GM23338 (cell line): ENCODE data around the gene CSNK1G1. TPM values are rescaled to one million over a fixed set of nuclear protein-coding genes. Genes with fewer than 3 reads are reported as not detected.

ENCODE experiments used
- ATAC-seq: fragments of 200-7000 bp; cut with Tn5 transposase; 3 replicates; pipeline ENCODE4 v1.9.1; 2020
- DNase-seq: peaks from one replicate; pipeline ENCODE4 v3.0.0-alpha.2; 2015; ENCODE audit warnings: low spot score
- H2AFZ ChIP-seq: fragments of 200-600 bp; sonication (generic); 2 replicates; pipeline ENCODE4 v1.8.0; 2016; ENCODE audit warnings: antibody characterized with exemption, mild to moderate bottlenecking, moderate library complexity
- H3F3A ChIP-seq: fragments of 200-600 bp; sonication (generic); replicated peaks from 2 replicates; pipeline ENCODE4 v1.8.0; 2017; ENCODE audit warnings: antibody characterized with exemption, mixed run types, low read depth
- H3K27ac ChIP-seq: fragments of 200-600 bp; sonication (generic); 2 replicates; pipeline ENCODE4 v1.6.1; 2016; ENCODE audit warnings: low read depth
- H3K27me3 ChIP-seq: fragments of 200-600 bp; sonication (generic); 2 replicates; pipeline ENCODE4 v1.8.0; 2016; ENCODE audit warnings: mild to moderate bottlenecking, mixed run types, moderate library complexity; ENCODE audit not compliant: insufficient read depth
- H3K36me3 ChIP-seq: fragments of 200-600 bp; sonication (generic); 2 replicates; pipeline ENCODE4 v1.8.0; 2016; ENCODE audit warnings: mild to moderate bottlenecking; ENCODE audit not compliant: insufficient read depth
- H3K4me1 ChIP-seq: fragments of 200-600 bp; sonication (generic); 2 replicates; pipeline ENCODE4 v1.8.0; 2016; ENCODE audit warnings: mild to moderate bottlenecking, moderate library complexity; ENCODE audit not compliant: insufficient read depth
- H3K4me2 ChIP-seq: fragments of 200-600 bp; sonication (generic); 2 replicates; pipeline ENCODE4 v1.7.1; 2017; ENCODE audit warnings: mixed run types
- H3K4me3 ChIP-seq: fragments of 200-600 bp; sonication (generic); 2 replicates; pipeline ENCODE4 v1.6.1; 2016; ENCODE audit warnings: mixed run types
- H3K79me2 ChIP-seq: fragments of 200-600 bp; sonication (generic); replicated peaks from 2 replicates; pipeline ENCODE4 v1.8.0; 2017; ENCODE audit warnings: mild to moderate bottlenecking; ENCODE audit not compliant: insufficient read depth
- H3K9me2 ChIP-seq: fragments of 200-600 bp; sonication (generic); 2 replicates; pipeline ENCODE4 v1.8.0; 2017; ENCODE audit not compliant: insufficient read depth
- H4K20me1 ChIP-seq: fragments of 200-600 bp; sonication (generic); replicated peaks from 2 replicates; pipeline ENCODE4 v1.8.0; 2017; ENCODE audit warnings: mild to moderate bottlenecking; ENCODE audit not compliant: insufficient read depth
- H3K27ac Mint-ChIP-seq: 2 replicates; pipeline ENCODE4 v1.8.0; 2020; ENCODE audit warnings: inconsistent platforms, mild to moderate bottlenecking, moderate library complexity, mixed read lengths
- H3K27me3 Mint-ChIP-seq: 3 replicates; pipeline ENCODE4 v1.8.0; 2022; ENCODE audit warnings: low read depth, mild to moderate bottlenecking, moderate library complexity, mixed read lengths, inconsistent platforms; ENCODE audit not compliant: insufficient read depth, poor library complexity
- H3K36me3 Mint-ChIP-seq: 3 replicates; pipeline ENCODE4 v1.8.0; 2021; ENCODE audit warnings: low read depth, mild to moderate bottlenecking, inconsistent platforms, moderate library complexity, mixed read lengths
- H3K4me1 Mint-ChIP-seq: 3 replicates; pipeline ENCODE4 v1.8.0; 2020; ENCODE audit warnings: mild to moderate bottlenecking, inconsistent platforms, mixed read lengths
- H3K4me3 Mint-ChIP-seq: 3 replicates; pipeline ENCODE4 v1.8.0; 2021; ENCODE audit warnings: moderate library complexity, mild to moderate bottlenecking, inconsistent platforms, mixed read lengths
- H3K9me3 Mint-ChIP-seq: 3 replicates; pipeline ENCODE4 v1.8.0; 2020; ENCODE audit warnings: moderate library complexity, mild to moderate bottlenecking, inconsistent platforms, mixed read lengths
- CREB1 ChIP-seq: fragments of 250-450 bp; sonication (Bioruptor Pico); IDR thresholded peaks from 2 replicates; pipeline ENCODE4 v1.5.0; 2020; ENCODE audit warnings: low read depth, mild to moderate bottlenecking, moderate library complexity
- CTCF ChIP-seq, 2 experiments: fragments of 200-600 bp in 1 of 2; sonication (generic) in 1 of 2; conservative IDR thresholded peaks; 2 replicates each; pipeline versions ENCODE4 v1.5.1 to v1.6.1; 2016 to 2017; ENCODE audit warnings: antibody characterized with exemption in 2 of 2, low read depth in 2 of 2, mild to moderate bottlenecking in 2 of 2, moderate library complexity in 1 of 2
- ETS1 ChIP-seq: IDR thresholded peaks from 2 replicates; pipeline ENCODE4 v1.6.1; 2016; ENCODE audit warnings: antibody characterized with exemption
- EZH2 ChIP-seq: fragments of 200-600 bp; sonication (generic); IDR thresholded peaks from one replicate; pipeline ENCODE4 v1.8.0; 2017; ENCODE audit warnings: antibody characterized with exemption, mild to moderate bottlenecking, low read depth; ENCODE audit not compliant: unreplicated experiment
- JUNB ChIP-seq: IDR thresholded peaks from one replicate; pipeline ENCODE4 v1.6.1; 2016; ENCODE audit warnings: antibody characterized with exemption; ENCODE audit not compliant: unreplicated experiment
- NANOG ChIP-seq: IDR thresholded peaks from 2 replicates; pipeline ENCODE4 v1.6.1; 2016; ENCODE audit warnings: antibody characterized with exemption, borderline replicate concordance
- POLR2AphosphoS5 ChIP-seq: IDR thresholded peaks from 2 replicates; pipeline ENCODE4 v1.6.1; 2016; ENCODE audit warnings: antibody characterized with exemption, low read depth
- ZNF462 ChIP-seq: fragments of 250-450 bp; sonication (Bioruptor Pico); IDR thresholded peaks from 2 replicates; pipeline ENCODE4 v1.5.0; 2020; ENCODE audit warnings: mild to moderate bottlenecking, moderate library complexity
- polyA plus RNA-seq: library from polyadenylated mRNA; unstranded; fragments of >200 nt; fragmentation: Nextera tagmentation; extraction: Ambion mirVana; gene quantifications from 2 replicates; pipeline ENCODE4 v1.2.1, GENCODE V29; 2016
- total RNA-seq: library from RNA; depleted of rRNA; stranded (reverse); fragments of >200 nt; shearing (Covaris generic); gene quantifications from 2 replicates; pipeline ENCODE4 v1.2.3, GENCODE V29; 2014

The CSNK1G1 gene
- total and polyA plus RNA-seq, 2 experiments from 2014 or later: 9.3 to 13.4 TPM

GRCh38 chr15:64386291-64386690 is 30.3 kb upstream of the CSNK1G1 start:
- DNase-seq (no peak), ATAC-seq (no peak)
- no peak overlapping the region for H3K4me3 Mint-ChIP-seq
- H3K27me3 Mint-ChIP-seq: peaks cover 4% of the 10 kb centered on the region
- Histone ChIP-seq H3K27ac (no peak overlapping the region), H3K9me2 (no peaks in the 10 kb centered on the region), H2AFZ (no peak overlapping the region), H3K79me2 (peaks cover 17% of the 10 kb centered on the region), H3K4me3 (no peak overlapping the region), H3F3A (peaks cover 7% of the 10 kb centered on the region; the same call in 1 of the 2 replicates), H3K4me2 (no peak overlapping the region), H3K36me3 (no peaks in the 10 kb centered on the region), H3K27me3 (peaks cover 40% of the 10 kb centered on the region), H4K20me1 (no peaks in the 10 kb centered on the region), H3K4me1 (no peaks in the 10 kb centered on the region)
- TF ChIP-seq NANOG: no peak
- no peak for TF ChIP-seq CTCF (conservative IDR thresholded peaks at IDR 0.05; ENCODE audit: low read depth in 2 of 2)
- no peak for TF ChIP-seq CREB1 (CRISPR knock-in tag)
- TF ChIP-seq EZH2: no peak
- no peak for TF ChIP-seq ETS1
- TF ChIP-seq POLR2AphosphoS5: no peak
- TF ChIP-seq ZNF462 (CRISPR knock-in tag): no peak
- no peak for TF ChIP-seq JUNB
- peaks cover 9% of the 10 kb centered on the region for H3K4me1 Mint-ChIP-seq
- no peak overlapping the region for H3K27ac Mint-ChIP-seq
- H3K9me3 Mint-ChIP-seq: no peaks in the 10 kb centered on the region; the same call in 2 of the 3 replicates
- no peaks in the 10 kb centered on the region for H3K36me3 Mint-ChIP-seq
